ENCODE data around the gene RHBDL2. TPM values are rescaled to one million over a fixed set of nuclear protein-coding genes. Genes with fewer than 3 reads are reported as not detected.

RHBDL2 gene
- total and polyA plus RNA-seq, 10 of the 15 experiments (the other 5 are each of a cell fraction or from before 2014, with no cell fraction given): 0.05 TPM; not detected in 9

- Histone ChIP-seq H3K27me3 (replicated peaks in 1 of 2; ENCODE audit: control insufficient read depth in 2 of 2, insufficient read depth in 2 of 2, low read length in 1 of 2) (no peaks in the 10 kb centered on the region; a peak in 1 of 4 replicates), H4K20me1 (ENCODE audit: control insufficient read depth, insufficient read depth) (no peaks in the 10 kb centered on the region), H3K9me3 (replicated peaks; ENCODE audit: control insufficient read depth, insufficient read depth, low read length) (no peaks in the 10 kb centered on the region), H3K4me1 (ENCODE audit: control insufficient read depth, insufficient read depth, low read length) (no peaks in the 10 kb centered on the region), H3K36me3 (ENCODE audit: control insufficient read depth in 2 of 2, insufficient read depth in 2 of 2, low read length in 1 of 2) (no peaks in the 10 kb centered on the region), H3K4me3 (no peak overlapping the region), H3K79me2 (ENCODE audit: control insufficient read depth, insufficient read depth, low read length) (no peaks in the 10 kb centered on the region), H2AFZ (ENCODE audit: control insufficient read depth, low read depth, low read length) (no peak overlapping the region), H3K9ac (ENCODE audit: control insufficient read depth, insufficient read depth, low read length) (no peak overlapping the region), H3K4me2 (ENCODE audit: control insufficient read depth, insufficient read depth) (no peak overlapping the region), H3K27ac (ENCODE audit: control insufficient read depth, insufficient read depth) (no peak overlapping the region)
- no TSS peak for BruUV-seq (replicated peaks)
- RAD21 ChIA-PET (ENCODE audit: unreplicated experiment): no interaction called here
- CTCF ChIA-PET: no interaction called here
- no peak for DNase-seq (ENCODE audit: low read depth, low spot score)
- intact Hi-C loops (cut with micrococcal nuclease; ENCODE audit: unreplicated experiment) (no loop called here), in situ Hi-C loops (cut with MboI) (no loop called here)
- SMC1A ChIA-PET (ENCODE audit: uncharacterized antibody, unreplicated experiment): no interaction called here
- no peak for FAIRE-seq
- TF ChIP-seq NFYB (IDR thresholded peaks at IDR 0.05; ENCODE audit: insufficient read depth, low read depth, low read length): no peak
- TF ChIP-seq IRF5 (IDR thresholded peaks at IDR 0.05; ENCODE audit: borderline replicate concordance): no peak
- TF ChIP-seq NFYA (IDR thresholded peaks at IDR 0.05; ENCODE audit: borderline replicate concordance, low read depth, low read length): no peak
- no peak for TF ChIP-seq USF1 (IDR thresholded peaks at IDR 0.05; ENCODE audit: borderline replicate concordance, extremely low read length, insufficient read depth, low read depth, low read length)
- TF ChIP-seq CBX5 (IDR thresholded peaks at IDR 0.05; ENCODE audit: low read depth): no peak
- no peak for TF ChIP-seq DPF2 (IDR thresholded peaks at IDR 0.05)
- ATAC-seq: no peak
- WGBS (ENCODE audit: insufficient coverage, insufficient replicate concordance, low lambda C conversion rate, missing lambda C conversion rate): 61% methylated on average over 8 of the region's 10 CpGs
- POLR2A ChIA-PET: no interaction called here
These were observed 1.2 kb upstream of the RHBDL2 start for GRCh38 chr1:38942664-38943428.
